ENCODE results near the gene DR1. TPM values are rescaled to one million over a fixed set of nuclear protein-coding genes. Genes with fewer than 3 reads are reported as not detected.
"Not testable (repeated sequence)": the region's sequence is repeated elsewhere in the genome, so short reads cannot be mapped to it uniquely, and the experiment has no call there.

The DR1 gene
- total RNA-seq, 2 donors from 2014 or later = 45.1 to 53.0 TPM

DNA sequence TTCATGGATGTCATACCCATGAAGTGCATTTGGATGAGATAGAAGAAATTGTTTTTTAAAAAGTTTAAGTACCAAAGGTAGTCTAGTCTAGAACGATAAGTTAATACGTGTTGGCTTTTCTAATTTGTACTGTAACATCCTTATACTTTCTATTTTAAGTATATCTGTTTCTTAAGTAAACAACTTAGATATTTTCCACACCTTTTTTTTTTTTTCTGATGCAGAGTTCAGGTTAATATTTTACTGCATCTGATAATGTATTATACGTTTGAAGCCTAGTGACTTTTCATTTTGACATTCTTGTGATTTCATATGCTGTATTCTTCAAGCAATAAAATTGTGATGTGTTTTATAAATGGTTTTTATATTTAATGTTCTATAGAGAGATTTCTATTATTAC is 16.5 kb downstream of the DR1 start:
- ATAC-seq = peak; percentile 77
- no peak for DNase-seq
- intact Hi-C loops (cut with DNase I, micrococcal nuclease) = no loop called here

DNA sequence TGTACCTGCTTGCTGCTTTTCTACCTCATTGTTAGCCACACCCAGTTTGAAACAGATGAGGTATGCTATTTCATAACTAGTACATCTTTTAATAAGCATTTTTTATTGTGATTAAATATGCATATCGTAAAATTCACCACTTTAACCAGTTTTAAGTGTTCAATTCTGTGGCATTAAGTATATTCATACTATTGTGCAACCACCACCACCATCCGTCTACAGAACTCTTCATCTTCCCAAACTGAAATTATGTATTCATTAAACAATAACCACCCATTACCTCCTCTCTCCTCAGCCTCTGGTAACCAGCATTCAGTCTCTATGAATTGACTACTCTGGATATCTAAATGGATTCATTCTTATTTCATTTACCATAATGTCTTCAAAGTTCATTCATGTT is 20.1 kb downstream of the DR1 start:
- DNase-seq (no peak), ATAC-seq (no peak)
- intact Hi-C loops (cut with DNase I, micrococcal nuclease) = no loop called here

DNA sequence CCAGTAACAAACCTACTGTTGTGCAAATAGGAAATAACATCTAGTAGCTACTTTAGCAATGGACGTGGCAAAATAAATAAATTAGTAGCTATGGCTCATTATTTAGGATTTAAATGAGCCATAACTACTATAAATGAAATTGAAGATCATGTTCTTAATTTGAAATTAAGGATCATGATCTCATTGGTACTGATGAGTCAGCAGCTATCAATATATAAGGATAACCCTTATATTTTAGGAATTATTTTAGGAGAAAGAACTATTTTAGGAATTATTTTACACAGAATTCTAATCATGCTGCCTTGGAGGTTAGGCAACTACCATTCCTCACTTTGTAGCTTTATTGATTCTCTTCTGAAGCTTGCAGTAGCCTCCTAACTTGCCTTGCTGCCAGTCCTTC is 24.0 kb downstream of the DR1 start:
- DNase-seq (no peak), ATAC-seq (no peak)
- intact Hi-C loops (cut with DNase I, micrococcal nuclease) = no loop called here

DNA sequence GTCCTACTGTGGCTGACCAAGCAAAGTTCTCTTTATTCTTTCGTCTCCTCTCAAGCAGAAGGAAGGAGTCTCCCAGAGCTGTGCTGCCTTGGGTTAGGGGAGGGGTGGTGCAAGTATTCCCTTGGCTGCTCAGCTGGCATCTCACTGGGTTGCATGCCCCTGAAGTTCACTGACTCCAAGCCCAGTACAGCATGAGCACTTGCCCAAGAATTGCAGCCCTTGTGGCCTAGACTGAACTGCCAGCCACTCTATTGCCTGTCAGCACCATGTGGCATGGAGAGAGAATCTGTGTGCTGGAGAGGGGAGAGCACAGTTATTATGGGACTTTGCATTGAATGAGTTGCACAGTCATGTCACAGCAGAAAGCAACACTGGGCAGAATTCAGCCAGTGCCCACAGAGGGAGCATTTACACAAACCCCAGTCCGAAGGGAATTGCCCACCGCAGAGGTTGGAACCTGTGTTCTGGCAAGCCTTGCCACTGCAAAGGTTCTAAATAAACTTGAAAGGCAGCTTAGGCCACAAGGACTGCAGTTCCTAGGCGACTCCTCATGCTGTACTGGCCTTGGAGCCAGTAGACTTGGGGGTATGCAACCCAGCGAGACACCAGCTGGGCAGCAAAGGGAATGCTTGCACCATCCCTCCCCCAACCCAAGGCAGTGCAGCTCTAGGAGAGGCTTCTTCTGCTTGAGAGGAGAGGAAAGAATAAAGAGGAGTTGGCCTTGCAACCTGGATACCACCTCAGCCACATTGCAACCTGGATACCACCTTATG is 28.8 kb downstream of the DR1 start:
- no peak for ATAC-seq
- intact Hi-C loops (cut with DNase I, micrococcal nuclease) = no loop called here
- DNase-seq = no peak

DNA sequence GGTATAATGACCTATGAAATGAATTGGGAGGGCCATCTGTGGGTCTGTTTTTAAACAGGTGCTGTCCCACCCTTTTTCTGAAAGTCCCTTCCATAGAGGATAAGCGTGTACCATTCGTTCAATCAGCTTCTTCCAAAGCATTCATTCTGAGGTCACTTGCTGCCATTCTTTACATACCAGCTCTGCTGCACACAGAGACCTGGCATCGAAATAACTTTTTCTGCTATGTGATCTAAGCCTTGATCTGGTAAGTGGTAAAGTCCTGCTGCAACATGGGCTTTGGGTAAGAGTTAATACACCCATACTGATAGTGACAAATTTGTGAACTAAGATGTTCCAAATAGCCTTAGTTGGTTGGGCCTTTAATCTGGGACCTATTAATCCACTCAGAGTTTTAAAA is 38.9 kb downstream of the DR1 start:
- no peak for ATAC-seq
- DNase-seq = no peak
- intact Hi-C loops (cut with DNase I, micrococcal nuclease) = no loop called here

DNA sequence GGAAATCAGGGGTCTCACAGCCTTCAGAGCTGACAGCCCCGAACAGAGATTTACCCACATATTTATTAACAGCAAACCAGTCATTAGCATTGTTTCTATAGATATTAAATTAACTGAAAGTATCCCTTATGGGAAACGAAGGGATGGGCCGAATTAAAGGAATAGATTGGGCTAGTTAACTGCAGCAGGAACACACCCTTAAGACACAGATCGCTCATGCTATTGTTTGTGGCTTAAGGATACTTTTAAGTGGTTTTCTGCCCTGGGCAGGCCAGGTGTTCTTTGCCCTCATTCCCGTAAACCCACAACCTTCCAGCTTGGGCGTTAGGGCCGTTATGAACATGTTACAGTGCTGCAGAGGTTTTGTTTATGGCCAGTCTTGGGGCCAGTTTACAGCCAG is 40.6 kb downstream of the DR1 start:
- intact Hi-C loops (cut with DNase I, micrococcal nuclease); ATAC-seq; DNase-seq: not testable (repeated sequence)

DNA sequence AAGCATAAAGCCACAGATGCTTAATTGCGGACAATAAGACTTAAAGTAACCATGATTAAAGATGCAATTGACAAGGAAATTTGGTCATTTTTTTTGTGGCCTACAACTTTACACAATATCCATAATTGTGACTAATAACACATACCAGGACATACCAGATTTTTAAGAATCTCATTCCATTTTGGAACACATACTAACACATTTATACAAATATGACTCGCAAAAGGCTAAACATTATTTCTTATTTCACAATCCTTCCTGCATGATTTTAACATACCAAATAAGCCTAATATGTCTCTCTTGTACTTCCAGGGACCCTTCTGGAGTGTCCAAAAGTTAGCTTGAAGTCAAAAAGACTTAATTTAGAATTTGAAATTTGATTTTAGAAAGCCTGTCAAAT is 48.8 kb downstream of the DR1 start:
- no peak for ATAC-seq
- no peak for DNase-seq
- intact Hi-C loops (cut with DNase I, micrococcal nuclease) = no loop called here

DNA sequence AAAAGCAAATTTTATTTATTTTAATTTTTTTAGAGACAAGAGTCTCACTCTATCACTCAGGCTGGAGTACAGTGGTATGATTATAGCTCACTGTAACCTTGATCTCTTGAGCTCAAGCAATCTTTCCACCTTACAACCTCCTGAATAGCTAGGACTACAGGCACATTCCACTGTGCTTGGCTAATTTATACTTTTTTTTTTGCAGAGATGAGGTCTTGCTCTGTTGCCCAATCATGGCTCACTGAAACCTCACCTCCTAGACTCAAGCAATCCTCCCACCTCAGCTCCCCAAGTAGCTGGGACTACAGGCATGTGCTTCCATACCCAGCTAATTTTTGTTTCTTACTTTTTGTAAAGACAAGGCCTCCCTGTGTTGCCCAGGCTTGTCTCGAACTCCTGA is 49.5 kb downstream of the DR1 start:
- ATAC-seq (no peak), DNase-seq (no peak)
- intact Hi-C loops (cut with DNase I, micrococcal nuclease) = no loop called here

DNA sequence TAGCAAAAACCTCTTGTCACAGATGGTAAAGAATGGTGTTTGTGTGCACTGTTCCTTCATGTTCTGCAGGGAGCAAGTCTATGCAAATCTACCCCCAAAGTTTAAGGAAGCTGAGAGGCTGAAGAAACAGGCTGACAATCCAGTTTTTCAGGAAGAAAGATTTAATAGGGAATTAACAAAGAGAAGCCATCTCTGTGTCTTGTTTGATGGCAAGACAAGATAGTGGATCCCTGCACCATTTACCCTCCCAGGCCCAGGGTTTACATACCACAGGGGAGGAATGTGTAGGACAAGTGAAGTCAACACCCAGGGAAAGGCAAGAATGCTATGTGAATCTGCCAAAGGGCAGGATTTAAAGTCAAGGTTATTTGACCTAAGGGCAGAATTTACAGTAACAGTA is 54.1 kb downstream of the DR1 start:
- DNase-seq = no peak
- intact Hi-C loops (cut with DNase I, micrococcal nuclease) = no loop called here
- no peak for ATAC-seq

DNA sequence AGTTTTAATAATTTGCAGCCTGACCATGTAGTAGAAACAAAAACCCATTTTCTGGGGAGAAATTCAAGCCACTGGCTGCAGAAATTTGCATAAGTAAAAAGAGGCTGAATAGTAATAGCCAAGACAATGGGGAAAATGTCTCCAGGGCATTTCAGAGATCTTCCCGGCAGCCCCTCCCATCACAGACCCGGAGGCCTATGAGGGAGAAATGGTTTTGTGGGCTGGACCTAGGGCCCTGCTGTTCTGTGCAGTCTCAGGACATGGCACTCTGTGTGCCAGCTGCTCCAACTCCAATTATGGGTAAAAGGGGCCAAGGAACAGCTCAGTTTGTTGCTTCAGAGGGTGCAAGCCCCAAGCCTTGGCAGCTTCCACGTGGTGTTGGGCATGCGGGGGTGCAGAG is 62.5 kb downstream of the DR1 start:
- no peak for DNase-seq
- intact Hi-C loops (cut with DNase I, micrococcal nuclease) = no loop called here
- ATAC-seq = no peak

DNA sequence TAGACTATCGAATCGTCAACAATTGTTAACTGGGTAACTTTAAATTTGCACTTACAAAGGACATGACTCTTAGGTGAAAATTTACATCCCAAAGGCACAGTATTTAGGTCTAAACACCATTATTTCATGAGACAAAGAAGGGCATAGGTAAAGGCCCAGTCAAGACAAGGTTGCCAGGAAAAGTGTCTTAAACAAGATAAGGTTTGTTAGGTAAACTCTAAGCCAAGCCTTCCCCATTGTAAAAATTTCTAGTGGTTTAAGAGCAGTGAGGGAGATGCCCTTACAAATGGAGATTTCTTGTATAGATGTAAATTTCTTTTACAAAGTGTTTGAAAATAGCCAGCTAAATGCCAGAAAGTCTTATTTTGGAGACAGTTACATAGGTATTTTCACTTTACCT is 65.3 kb downstream of the DR1 start:
- DNase-seq = no peak
- no peak for ATAC-seq
- intact Hi-C loops (cut with DNase I, micrococcal nuclease) = no loop called here

DNA sequence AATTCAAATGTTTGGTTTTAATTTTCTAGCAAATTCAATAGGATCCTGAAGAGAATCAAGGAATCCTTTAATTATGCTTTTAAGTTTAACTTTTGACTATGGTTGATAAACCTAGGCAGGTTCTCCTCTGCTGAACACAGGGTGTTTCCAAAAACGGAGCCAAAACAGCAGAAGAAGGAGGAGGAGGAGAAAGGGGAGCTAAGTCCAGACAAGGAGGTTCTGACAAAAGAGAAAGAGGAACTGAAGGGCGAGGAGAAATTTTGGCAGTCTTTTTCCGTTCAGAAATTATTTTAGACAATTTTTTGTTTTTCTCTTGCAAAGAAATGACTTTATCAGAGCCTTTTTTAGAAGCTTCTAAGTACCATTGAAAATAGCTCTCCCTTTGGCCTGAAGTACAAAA is 69.0 kb downstream of the DR1 start:
- DNase-seq (no peak), ATAC-seq (no peak)
- intact Hi-C loops (cut with DNase I, micrococcal nuclease) = no loop called here

DNA sequence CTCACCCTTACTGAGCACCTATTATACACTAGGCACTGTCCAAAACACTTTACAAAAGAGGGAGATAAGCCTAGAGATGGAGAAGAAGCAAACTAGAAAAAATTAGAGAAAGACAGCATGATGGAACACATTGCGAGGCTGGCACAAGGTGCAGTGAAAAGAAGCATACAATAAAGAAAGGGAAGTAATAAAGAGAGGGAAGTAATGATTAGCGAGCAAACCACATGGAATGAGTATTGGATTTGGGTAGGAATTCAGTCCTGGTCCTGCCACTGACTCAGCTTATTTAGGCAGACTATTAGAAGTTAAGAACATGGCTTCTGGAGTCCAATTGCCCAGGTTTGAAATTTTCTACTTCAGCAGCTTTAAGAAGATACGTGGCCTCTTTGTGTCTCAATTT is 69.6 kb downstream of the DR1 start:
- no peak for ATAC-seq
- no peak for DNase-seq
- intact Hi-C loops (cut with DNase I, micrococcal nuclease) = no loop called here

DNA sequence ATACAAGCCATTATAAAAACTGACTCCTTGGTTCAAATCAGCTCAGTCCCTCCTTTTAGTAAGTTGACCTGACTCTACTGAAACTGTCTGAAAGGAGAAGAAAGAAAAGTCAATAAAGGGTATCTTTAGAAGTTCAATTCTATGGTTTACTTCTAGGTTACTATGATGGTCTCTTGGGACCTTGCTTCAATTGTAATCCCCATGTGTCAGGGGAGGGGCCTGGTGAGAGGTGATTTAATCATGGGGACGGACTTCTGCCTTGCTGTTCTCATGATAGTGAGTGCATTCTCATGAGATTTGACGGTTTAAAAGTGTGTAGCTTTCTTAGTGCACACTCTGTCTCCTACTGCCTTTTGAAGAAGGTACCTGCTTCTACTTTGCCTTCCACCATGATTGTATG is 70.5 kb downstream of the DR1 start:
- DNase-seq = no peak
- intact Hi-C loops (cut with DNase I, micrococcal nuclease) = no loop called here
- ATAC-seq = no peak

Other genes starting within 250 kb of the DR1 start
- 10 to 100 TPM; 55.2 to 62.5 TPM for gene TMED5, start 165.5 kb upstream of the DR1 start, total RNA-seq
- gene CCDC18, start 165.2 kb upstream of the DR1 start, total RNA-seq = 1 to 10 TPM; 4.5 to 6.1 TPM
- gene FNBP1L, start 102.2 kb downstream of the DR1 start, total RNA-seq = 10 to 100 TPM; 46.7 to 64.2 TPM